OCI-LY7 (cell line): ENCODE data around the gene TNPO2.

Experiments used
- EZH2phosphoT487 ChIP-seq: fragments of 200-600 bp; sonication (generic); IDR thresholded peaks from 2 replicates; pipeline ENCODE4 v1.6.1; 2018; ENCODE audit warnings: low read depth, borderline replicate concordance, mild to moderate bottlenecking, mixed run types, antibody characterized with exemption, low read length, moderate library complexity, mixed read lengths
- TF ChIP-seq, protein P1 (sequence below): fragments of 200-600 bp; sonication (generic); conservative IDR thresholded peaks from 2 replicates; pipeline ENCODE4 v1.5.1; 2014; ENCODE audit warnings: mild to moderate bottlenecking, antibody characterized with exemption, low read length, moderate library complexity, mixed read lengths

DNA sequence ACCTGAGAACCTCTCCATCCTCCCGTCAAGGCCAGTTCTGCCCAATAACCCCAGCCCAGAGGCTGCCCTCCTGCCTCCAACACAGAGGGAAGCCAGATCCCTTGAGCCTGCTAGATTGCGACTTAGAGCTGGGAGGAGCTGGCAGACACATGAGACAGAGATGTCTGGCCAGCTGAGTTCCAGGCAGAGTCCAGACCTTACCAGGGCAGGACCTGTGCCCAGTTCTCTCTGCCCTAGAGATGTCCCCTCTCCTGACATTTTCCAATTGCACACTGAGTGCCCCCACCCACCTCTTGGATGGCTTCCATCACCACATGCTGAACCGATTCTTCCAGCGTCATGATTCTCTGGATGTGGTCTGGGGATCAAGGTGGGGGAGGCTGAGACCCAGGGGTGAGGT is 48.6 kb upstream of the TNPO2 start:
- TF ChIP-seq, protein P1, sequence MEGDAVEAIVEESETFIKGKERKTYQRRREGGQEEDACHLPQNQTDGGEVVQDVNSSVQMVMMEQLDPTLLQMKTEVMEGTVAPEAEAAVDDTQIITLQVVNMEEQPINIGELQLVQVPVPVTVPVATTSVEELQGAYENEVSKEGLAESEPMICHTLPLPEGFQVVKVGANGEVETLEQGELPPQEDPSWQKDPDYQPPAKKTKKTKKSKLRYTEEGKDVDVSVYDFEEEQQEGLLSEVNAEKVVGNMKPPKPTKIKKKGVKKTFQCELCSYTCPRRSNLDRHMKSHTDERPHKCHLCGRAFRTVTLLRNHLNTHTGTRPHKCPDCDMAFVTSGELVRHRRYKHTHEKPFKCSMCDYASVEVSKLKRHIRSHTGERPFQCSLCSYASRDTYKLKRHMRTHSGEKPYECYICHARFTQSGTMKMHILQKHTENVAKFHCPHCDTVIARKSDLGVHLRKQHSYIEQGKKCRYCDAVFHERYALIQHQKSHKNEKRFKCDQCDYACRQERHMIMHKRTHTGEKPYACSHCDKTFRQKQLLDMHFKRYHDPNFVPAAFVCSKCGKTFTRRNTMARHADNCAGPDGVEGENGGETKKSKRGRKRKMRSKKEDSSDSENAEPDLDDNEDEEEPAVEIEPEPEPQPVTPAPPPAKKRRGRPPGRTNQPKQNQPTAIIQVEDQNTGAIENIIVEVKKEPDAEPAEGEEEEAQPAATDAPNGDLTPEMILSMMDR, result no peak
- TF ChIP-seq EZH2phosphoT487, result no peak
